PFSK-1 (cell line): ENCODE measurements around the gene ARID3C.

Source experiments
- FOXP2 ChIP-seq: optimal IDR thresholded peaks from 2 replicates; pipeline ENCODE3; 2011; ENCODE audit warnings: borderline replicate concordance, control low read depth, inconsistent platforms; ENCODE audit not compliant: insufficient read depth; ENCODE audit errors: extremely low read length, extremely low read depth
- POLR2AphosphoS5 ChIP-seq: IDR thresholded peaks from 2 replicates; pipeline ENCODE4 v1.6.1; 2012; ENCODE audit warnings: low read depth, mild to moderate bottlenecking, control low read depth, low read length, moderate library complexity
- REST ChIP-seq, 2 experiments: IDR thresholded peaks; 2 replicates each; pipeline versions ENCODE4 v1.6.1 to v1.8.0; 2011 to 2012; ENCODE audit warnings: low read depth in 2 of 2, low read length in 2 of 2, control low read depth in 1 of 2, inconsistent platforms in 1 of 2, mild to moderate bottlenecking in 1 of 2, moderate library complexity in 1 of 2; ENCODE audit not compliant: insufficient read depth in 1 of 2
- SIN3A ChIP-seq: IDR thresholded peaks from 2 replicates; pipeline ENCODE4 v1.6.1; 2012; ENCODE audit warnings: mild to moderate bottlenecking, low read length, moderate library complexity, borderline replicate concordance; ENCODE audit not compliant: insufficient read depth
- TAF1 ChIP-seq: IDR thresholded peaks from 2 replicates; pipeline ENCODE4 v1.6.1; 2012; ENCODE audit warnings: low read length, control low read depth, borderline replicate concordance; ENCODE audit not compliant: insufficient read depth

ARID3C gene

GRCh38 chr9:34655394-34655793 lies 26.5 kb upstream of the ARID3C start:
- no peak for TF ChIP-seq POLR2AphosphoS5
- no peak for TF ChIP-seq SIN3A
- no peak for TF ChIP-seq TAF1
- TF ChIP-seq REST (IDR thresholded peaks at IDR 0.05; ENCODE audit: insufficient read depth in 1 of 2, low read depth in 2 of 2, low read length in 2 of 2): no peak
- no peak for TF ChIP-seq FOXP2

- TF ChIP-seq FOXP2 (no peak), SIN3A (no peak), TAF1 (no peak), POLR2AphosphoS5 (no peak)
These were observed 25.6 kb upstream of the ARID3C start for GRCh38 chr9:34654323-34655051.

GRCh38 chr9:34653151-34654072 lies 24.5 kb upstream of the ARID3C start:
- TF ChIP-seq REST (IDR thresholded peaks at IDR 0.05; ENCODE audit: insufficient read depth in 1 of 2, low read depth in 2 of 2, low read length in 2 of 2) (no peak), TAF1 (no peak), FOXP2 (no peak), SIN3A (no peak), POLR2AphosphoS5 (no peak)

GRCh38 chr9:34652602-34653000 lies 23.7 kb upstream of the ARID3C start:
- no peak for TF ChIP-seq SIN3A
- TF ChIP-seq FOXP2: no peak
- no peak for TF ChIP-seq TAF1
- no peak for TF ChIP-seq REST (IDR thresholded peaks at IDR 0.05; ENCODE audit: insufficient read depth in 1 of 2, low read depth in 2 of 2, low read length in 2 of 2)
- no peak for TF ChIP-seq POLR2AphosphoS5

GRCh38 chr9:34651876-34652601 lies 23.2 kb upstream of the ARID3C start, which contains the start of gene IL11RA:
Gene IL11RA (plus strand): TSS chr9:34652185. CDS start chr9:34655218, 3,033 bp downstream.
- TF ChIP-seq POLR2AphosphoS5: peak; percentile 57; the same call in 1 of the 2 replicates
- peak; percentile 41 for TF ChIP-seq FOXP2
- no peak for TF ChIP-seq TAF1
- no peak for TF ChIP-seq REST (IDR thresholded peaks at IDR 0.05; ENCODE audit: insufficient read depth in 1 of 2, low read depth in 2 of 2, low read length in 2 of 2)
